ENCODE results near the gene CACYBP. TPM values are rescaled to one million over a fixed set of nuclear protein-coding genes. Genes with fewer than 3 reads are reported as not detected.
"Not testable (repeated sequence)": the region's sequence is repeated elsewhere in the genome, so short reads cannot be mapped to it uniquely, and the experiment has no call there.

Gene CACYBP
- total RNA-seq, 5 donors from 2014 or later (not counting 1 experiment from before 2014, with no cell fraction given), result 60.3 to 91.7 (median 75.8) TPM

DNA sequence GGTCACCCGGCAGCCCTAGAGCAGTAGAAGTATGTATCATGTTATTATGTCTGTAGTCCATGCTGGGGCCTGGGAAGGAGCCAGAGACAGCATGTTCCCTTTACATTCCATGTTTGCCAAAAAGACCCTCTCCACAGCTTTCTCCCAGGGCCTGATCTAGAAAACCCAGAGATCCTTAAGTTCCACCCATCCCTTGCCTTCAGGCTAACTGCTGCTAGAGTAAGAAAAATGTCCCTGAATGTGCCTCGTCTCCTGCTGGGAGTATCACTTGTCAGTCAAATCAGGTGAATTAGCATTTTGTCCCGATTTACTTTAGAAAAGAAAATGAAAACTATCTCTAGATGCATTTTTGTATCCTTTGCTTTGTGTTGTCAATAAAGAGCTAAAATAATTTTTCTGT is 36.7 kb downstream of the CACYBP start:
- H3K36me3 Mint-ChIP-seq, result no peaks in the 10 kb centered on the region
- no peaks in the 10 kb centered on the region for H3K36me3 ChIP-seq (ENCODE audit: control insufficient read depth in 2 of 2, extremely low read depth in 1 of 2, insufficient read depth in 1 of 2, low read length in 1 of 2)
- no peaks in the 10 kb centered on the region for H3K4me1 Mint-ChIP-seq
- H3K27me3 Mint-ChIP-seq, result peaks cover 2 to 3% of the 10 kb centered on the region in 2 donors
- no peak overlapping the region for H3K4me3 ChIP-seq (ENCODE audit: control insufficient read depth in 1 of 2, extremely low read depth in 1 of 2, low read length in 1 of 2)
- H3K4me3 Mint-ChIP-seq, result no peak overlapping the region
- POLR2A ChIA-PET, result no interaction called here
- ATAC-seq (replicated peaks in 1 of 4) (no peak), DNase-seq (no peak)
- no peaks in the 10 kb centered on the region for H3K9me3 ChIP-seq
- H3K27ac ChIP-seq (ENCODE audit: low read length), result no peak overlapping the region
- no CpG with 5 or more reads among the region's 3 CpGs for WGBS (ENCODE audit: insufficient coverage)
- CTCF ChIA-PET, result interaction anchor here in 1 of 2 donors (0.6 to 0.7 kb wide), 2 partner anchors 18 to 866 kb away, joined by 3 to 7 read pairs; no protein-coding TSS in a partner anchor
- H3K27me3 ChIP-seq (replicated peaks in 1 of 2; ENCODE audit: control insufficient read depth in 2 of 2, extremely low read depth in 1 of 2, insufficient read depth in 2 of 2, low read length in 1 of 2), result no peaks in the 10 kb centered on the region
- H3K4me1 ChIP-seq (ENCODE audit: control insufficient read depth in 1 of 2, extremely low read depth in 1 of 2, insufficient read depth in 2 of 2, low read length in 2 of 2), result no peaks in the 10 kb centered on the region
- no peak overlapping the region for H3K27ac Mint-ChIP-seq
- no peaks in the 10 kb centered on the region for H3K9me3 Mint-ChIP-seq

- no peaks in the 10 kb centered on the region for H3K36me3 ChIP-seq (ENCODE audit: control insufficient read depth in 2 of 2, extremely low read depth in 1 of 2, insufficient read depth in 1 of 2, low read length in 1 of 2)
- Mint-ChIP-seq H3K27me3 (peaks cover 2 to 3% of the 10 kb centered on the region in 2 donors), H3K4me1 (no peaks in the 10 kb centered on the region), H3K9me3 (no peaks in the 10 kb centered on the region), H3K4me3 (no peak overlapping the region), H3K27ac (no peak overlapping the region), H3K36me3 (no peaks in the 10 kb centered on the region)
- H3K4me1 ChIP-seq (ENCODE audit: control insufficient read depth in 1 of 2, extremely low read depth in 1 of 2, insufficient read depth in 2 of 2, low read length in 2 of 2), result no peaks in the 10 kb centered on the region
- ChIA-PET POLR2A (no interaction called here), CTCF (no interaction called here)
- no peak overlapping the region for H3K4me3 ChIP-seq (ENCODE audit: control insufficient read depth in 1 of 2, extremely low read depth in 1 of 2, low read length in 1 of 2)
- no CpG with 5 or more reads among the region's 7 CpGs for WGBS (ENCODE audit: insufficient coverage)
- H3K27me3 ChIP-seq (replicated peaks in 1 of 2; ENCODE audit: control insufficient read depth in 2 of 2, extremely low read depth in 1 of 2, insufficient read depth in 2 of 2, low read length in 1 of 2), result peaks cover 0 to 2% of the 10 kb centered on the region in 2 experiments
- no peak for ATAC-seq (replicated peaks in 1 of 4)
- H3K27ac ChIP-seq (ENCODE audit: low read length), result no peak overlapping the region
- DNase-seq, result no peak
- no peaks in the 10 kb centered on the region for H3K9me3 ChIP-seq
Measured at GRCh38 chr1:175037416-175037815, 37.7 kb downstream of the CACYBP start.

DNA sequence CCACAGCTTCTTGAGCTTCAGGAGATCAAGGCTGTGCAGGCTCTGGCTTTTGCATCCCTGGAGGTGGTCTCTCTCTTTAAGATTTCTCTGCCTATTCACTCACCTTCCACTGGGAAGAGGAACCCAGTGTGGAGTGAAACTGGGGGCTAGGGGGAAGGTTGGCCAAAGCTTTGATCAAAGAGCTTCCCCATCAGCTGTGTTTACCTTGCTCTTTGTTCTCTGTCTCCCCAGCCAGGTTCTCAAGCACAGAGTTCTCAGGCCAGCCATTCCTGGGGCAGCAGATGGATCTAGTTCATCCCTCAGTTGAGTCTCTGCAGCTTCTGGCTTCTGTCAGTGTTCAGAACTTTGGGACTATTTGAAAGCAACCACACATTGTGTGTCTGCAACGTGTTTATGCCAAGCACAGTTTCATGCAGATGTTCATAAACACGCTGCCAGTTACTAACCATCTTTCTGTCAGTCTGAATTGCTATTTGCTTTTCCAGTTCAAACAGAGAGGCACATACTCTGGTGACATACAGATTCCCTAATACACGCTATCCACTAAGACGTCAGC is 40.7 kb downstream of the CACYBP start:
- H3K4me1 Mint-ChIP-seq, result no peaks in the 10 kb centered on the region
- H3K9me3 Mint-ChIP-seq, result no peaks in the 10 kb centered on the region
- H3K36me3 Mint-ChIP-seq, result no peaks in the 10 kb centered on the region
- 71% methylated on average over 2 of the region's 4 CpGs for WGBS (ENCODE audit: insufficient coverage)
- Histone ChIP-seq H3K36me3 (ENCODE audit: control insufficient read depth in 2 of 2, extremely low read depth in 1 of 2, insufficient read depth in 1 of 2, low read length in 1 of 2) (no peaks in the 10 kb centered on the region), H3K27ac (ENCODE audit: low read length) (no peak overlapping the region), H3K27me3 (replicated peaks in 1 of 2; ENCODE audit: control insufficient read depth in 2 of 2, extremely low read depth in 1 of 2, insufficient read depth in 2 of 2, low read length in 1 of 2) (peaks cover 0 to 11% of the 10 kb centered on the region in 2 experiments), H3K9me3 (no peaks in the 10 kb centered on the region), H3K4me3 (ENCODE audit: control insufficient read depth in 1 of 2, extremely low read depth in 1 of 2, low read length in 1 of 2) (no peak overlapping the region), H3K4me1 (ENCODE audit: control insufficient read depth in 1 of 2, extremely low read depth in 1 of 2, insufficient read depth in 2 of 2, low read length in 2 of 2) (no peaks in the 10 kb centered on the region)
- H3K27ac Mint-ChIP-seq, result no peak overlapping the region
- no peak for ATAC-seq (replicated peaks in 1 of 4)
- no peak overlapping the region for H3K4me3 Mint-ChIP-seq
- POLR2A ChIA-PET, result interaction anchor here in 1 of 2 donors (0.7 kb wide), 1 partner anchor 70 kb away, joined by 3 read pairs; no protein-coding TSS in a partner anchor
- H3K27me3 Mint-ChIP-seq, result peaks cover 3 to 14% of the 10 kb centered on the region in 2 donors
- no peak for DNase-seq
- CTCF ChIA-PET, result interaction anchor here in 1 of 2 donors (0.6 to 1.7 kb wide), 4 partner anchors 11 to 85 kb away, joined by 3 to 5 read pairs (median 3); no protein-coding TSS in a partner anchor

- ChIA-PET POLR2A (interaction anchor here in 1 of 2 donors (0.6 kb wide), 1 partner anchor 224 kb away, joined by 20 read pairs; no protein-coding TSS in a partner anchor), CTCF (no interaction called here)
- Histone ChIP-seq H3K4me1 (ENCODE audit: control insufficient read depth in 1 of 2, extremely low read depth in 1 of 2, insufficient read depth in 2 of 2, low read length in 2 of 2) (no peaks in the 10 kb centered on the region), H3K9me3 (no peaks in the 10 kb centered on the region), H3K4me3 (ENCODE audit: control insufficient read depth in 1 of 2, extremely low read depth in 1 of 2, low read length in 1 of 2) (no peak overlapping the region), H3K36me3 (ENCODE audit: control insufficient read depth in 2 of 2, extremely low read depth in 1 of 2, insufficient read depth in 1 of 2, low read length in 1 of 2) (no peaks in the 10 kb centered on the region), H3K27me3 (replicated peaks in 1 of 2; ENCODE audit: control insufficient read depth in 2 of 2, extremely low read depth in 1 of 2, insufficient read depth in 2 of 2, low read length in 1 of 2) (peaks cover 0 to 11% of the 10 kb centered on the region in 2 experiments), H3K27ac (ENCODE audit: low read length) (no peak overlapping the region)
- peaks cover 8 to 23% of the 10 kb centered on the region in 2 donors for H3K27me3 Mint-ChIP-seq
- H3K36me3 Mint-ChIP-seq, result no peaks in the 10 kb centered on the region
- 100% methylated on average over 1 of the region's 3 CpGs for WGBS (ENCODE audit: insufficient coverage)
- no peaks in the 10 kb centered on the region for H3K9me3 Mint-ChIP-seq
- H3K4me3 Mint-ChIP-seq, result no peak overlapping the region
- no peak for DNase-seq
- no peak overlapping the region for H3K27ac Mint-ChIP-seq
- ATAC-seq (replicated peaks in 1 of 4), result no peak
- no peaks in the 10 kb centered on the region for H3K4me1 Mint-ChIP-seq
Measured at GRCh38 chr1:175042650-175043049, 42.9 kb downstream of the CACYBP start.

GRCh38 chr1:175043824-175044223 is 44.1 kb downstream of the CACYBP start:
- no peaks in the 10 kb centered on the region for H3K9me3 ChIP-seq
- Mint-ChIP-seq H3K27me3 (peaks cover 17 to 30% of the 10 kb centered on the region in 2 donors), H3K4me3 (no peak overlapping the region), H3K9me3 (no peaks in the 10 kb centered on the region), H3K4me1 (no peaks in the 10 kb centered on the region), H3K36me3 (no peaks in the 10 kb centered on the region), H3K27ac (no peak overlapping the region)
- 81% methylated on average over 14 of the region's 19 CpGs for WGBS (ENCODE audit: insufficient coverage)
- POLR2A ChIA-PET, result no interaction called here
- ATAC-seq (replicated peaks in 1 of 4), result no peak
- DNase-seq, result no peak
- H3K36me3 ChIP-seq (ENCODE audit: control insufficient read depth in 2 of 2, extremely low read depth in 1 of 2, insufficient read depth in 1 of 2, low read length in 1 of 2), result no peaks in the 10 kb centered on the region
- H3K27ac ChIP-seq (ENCODE audit: low read length), result no peak overlapping the region
- peaks cover 0 to 11% of the 10 kb centered on the region in 2 experiments for H3K27me3 ChIP-seq (replicated peaks in 1 of 2; ENCODE audit: control insufficient read depth in 2 of 2, extremely low read depth in 1 of 2, insufficient read depth in 2 of 2, low read length in 1 of 2)
- H3K4me1 ChIP-seq (ENCODE audit: control insufficient read depth in 1 of 2, extremely low read depth in 1 of 2, insufficient read depth in 2 of 2, low read length in 2 of 2), result no peaks in the 10 kb centered on the region
- H3K4me3 ChIP-seq (ENCODE audit: control insufficient read depth in 1 of 2, extremely low read depth in 1 of 2, low read length in 1 of 2), result no peak overlapping the region
- CTCF ChIA-PET, result no interaction called here

- H3K27me3 Mint-ChIP-seq, result peaks cover 25 to 38% of the 10 kb centered on the region in 2 donors
- H3K9me3 Mint-ChIP-seq; ATAC-seq (replicated peaks in 1 of 4); H3K36me3 Mint-ChIP-seq; CTCF ChIA-PET; H3K36me3 ChIP-seq (ENCODE audit: control insufficient read depth in 2 of 2, extremely low read depth in 1 of 2, insufficient read depth in 1 of 2, low read length in 1 of 2); POLR2A ChIA-PET; H3K4me1 Mint-ChIP-seq; H3K27ac ChIP-seq (ENCODE audit: low read length); H3K4me3 ChIP-seq (ENCODE audit: control insufficient read depth in 1 of 2, extremely low read depth in 1 of 2, low read length in 1 of 2); H3K27ac Mint-ChIP-seq; H3K9me3 ChIP-seq; H3K4me3 Mint-ChIP-seq; H3K4me1 ChIP-seq (ENCODE audit: control insufficient read depth in 1 of 2, extremely low read depth in 1 of 2, insufficient read depth in 2 of 2, low read length in 2 of 2); DNase-seq: not testable (repeated sequence)
- WGBS (ENCODE audit: insufficient coverage), result 80% methylated on average over 18 of the region's 18 CpGs
- peaks cover 0 to 11% of the 10 kb centered on the region in 2 experiments for H3K27me3 ChIP-seq (replicated peaks in 1 of 2; ENCODE audit: control insufficient read depth in 2 of 2, extremely low read depth in 1 of 2, insufficient read depth in 2 of 2, low read length in 1 of 2)
Measured at GRCh38 chr1:175044591-175044990, 44.8 kb downstream of the CACYBP start.

Data from T-cell (primary cell).